NT2/D1 (cell line): ENCODE results near the gene SLC17A4.

Experiments used
- SUZ12 ChIP-seq: IDR thresholded peaks from 2 replicates; pipeline ENCODE4 v1.6.1; 2011; ENCODE audit not compliant: insufficient read length, insufficient read depth; ENCODE audit errors: extremely low read depth
- YY1 ChIP-seq: IDR thresholded peaks from 2 replicates; pipeline ENCODE4 v1.6.1; 2011; ENCODE audit not compliant: insufficient read length, insufficient read depth
- ZNF274 ChIP-seq: IDR thresholded peaks from 2 replicates; pipeline ENCODE4 v1.6.1; 2011; ENCODE audit warnings: mild to moderate bottlenecking, low read depth, low read length

- TF ChIP-seq YY1, result no peak
- no peak for TF ChIP-seq SUZ12
- no peak for TF ChIP-seq ZNF274
Observed at GRCh38 chr6:25732468-25733198, 21.9 kb upstream of the SLC17A4 start.
